Embryonic facial prominence (tissue), 1 donor: ENCODE data around the gene SBK3.
"Not testable (repeated sequence)": the region's sequence is repeated elsewhere in the genome, so short reads cannot be mapped to it uniquely, and the experiment has no call there.

ENCODE experiments used
- DNase-seq: peaks from one replicate; pipeline ENCODE4 v3.0.0-alpha.2; 2016; ENCODE audit errors: extremely low spot score

SBK3 gene

DNA sequence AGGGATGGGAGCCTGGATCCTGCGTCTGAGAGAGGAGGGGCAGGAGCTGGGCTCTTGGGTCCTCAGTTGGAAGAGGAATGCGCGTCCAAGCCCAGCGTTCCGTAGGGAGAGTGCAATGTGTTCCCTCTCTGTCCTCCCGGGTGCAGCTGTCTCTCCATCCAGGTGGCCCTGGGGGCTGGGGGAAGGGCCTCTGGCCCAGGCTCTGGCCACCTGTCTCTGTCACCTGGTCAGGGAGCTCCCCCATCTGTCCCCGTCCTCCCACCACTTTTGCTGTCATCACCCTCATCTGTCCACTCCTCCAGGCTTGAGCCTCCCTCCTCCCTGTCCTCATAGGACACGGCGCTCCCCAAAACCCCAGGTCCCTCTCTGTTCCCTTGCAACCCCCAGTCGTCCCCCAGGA lies 4.7 kb downstream of the SBK3 start:
- no peak for DNase-seq

GRCh38 chr19:55539090-55539984 lies 6.0 kb downstream of the SBK3 start:
- no peak for DNase-seq

DNA sequence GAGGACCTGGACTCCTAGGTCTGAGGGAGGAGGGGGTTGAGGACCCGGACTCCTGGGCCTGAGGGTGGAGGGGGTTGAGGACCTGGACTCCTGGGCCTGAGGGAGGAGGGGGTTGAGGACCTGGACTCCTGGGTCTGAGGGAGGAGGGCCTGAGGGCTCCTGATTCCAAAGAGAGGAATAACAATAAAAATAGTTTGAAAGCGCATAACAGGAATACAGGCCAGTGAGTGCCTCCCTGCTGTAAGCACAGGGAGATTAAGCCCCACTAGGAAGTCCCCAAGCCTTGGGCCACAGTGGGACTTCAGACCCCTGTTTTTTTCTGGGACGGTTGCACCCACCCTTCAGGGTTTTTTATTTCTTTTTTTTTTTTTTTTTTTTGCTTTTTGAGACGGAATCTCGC lies 7.2 kb downstream of the SBK3 start:
- DNase-seq: no peak

- DNase-seq: no peak
These were observed 7.6 kb downstream of the SBK3 start for GRCh38 chr19:55537741-55538111.

DNA sequence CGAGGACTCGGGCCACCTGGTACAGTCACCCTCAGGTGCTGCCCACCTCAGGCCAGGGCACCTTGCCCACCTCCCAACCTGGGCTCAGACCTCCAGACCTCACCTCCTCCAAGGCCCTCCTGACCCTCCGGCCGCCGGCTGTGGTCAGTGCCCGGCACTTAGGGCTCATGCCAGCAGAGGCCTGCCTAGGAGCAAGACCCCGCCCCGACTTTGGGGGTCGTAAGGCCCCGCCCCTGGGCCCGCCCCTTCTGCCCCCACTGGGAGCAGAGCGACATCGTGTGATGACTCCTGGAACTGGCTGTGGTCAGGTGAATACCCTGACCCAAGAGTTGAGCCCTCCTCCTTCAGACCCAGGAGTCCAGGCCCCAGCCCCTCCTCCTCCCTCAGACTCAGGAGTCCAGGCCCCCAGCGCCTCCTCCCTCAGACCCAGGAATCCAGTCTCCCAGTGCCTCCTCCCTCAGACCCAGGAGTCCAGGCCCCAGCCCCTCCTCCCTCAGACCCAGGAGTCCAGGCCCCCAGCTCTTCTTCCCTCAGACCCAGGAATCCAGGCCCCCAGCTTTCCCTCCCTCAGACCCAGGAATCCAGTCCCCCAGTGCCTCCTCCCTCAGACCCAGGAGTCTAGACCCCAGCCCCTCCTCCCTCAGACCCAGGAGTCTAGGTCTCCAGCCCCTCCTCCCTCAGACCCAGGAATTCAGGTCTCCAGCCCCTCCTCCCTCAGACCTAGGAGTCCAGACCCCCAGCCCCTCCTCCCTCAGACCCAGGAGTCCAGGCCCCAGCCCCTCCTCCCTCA lies 8.2 kb downstream of the SBK3 start, which contains the start of gene SBK2:
Gene SBK2, minus strand, starts transcription at position 183 of the 790 bp plus-strand sequence. CDS start 839 bp downstream, outside the sequence.
- DNase-seq: no peak

DNA sequence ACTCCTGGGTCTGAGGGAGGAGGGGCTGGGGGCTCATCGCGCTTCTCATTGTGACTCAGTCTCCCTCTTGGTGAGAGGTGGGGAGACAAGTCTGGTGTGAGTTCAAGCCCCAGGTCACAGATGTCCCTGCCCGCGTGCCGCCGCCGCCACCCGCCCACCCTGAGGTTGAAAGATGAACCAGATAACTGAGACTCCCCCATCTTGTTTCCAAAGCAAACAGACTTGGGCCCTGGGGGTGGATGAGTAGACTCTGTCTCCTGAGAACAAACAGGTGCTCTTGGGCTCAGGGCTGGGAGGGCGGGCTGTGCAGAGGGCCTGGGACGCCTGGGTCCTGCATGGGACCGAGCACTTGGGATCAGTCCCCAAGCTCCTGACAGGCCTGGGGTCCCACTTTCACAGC lies 9.0 kb downstream of the SBK3 start:
- DNase-seq: no peak

- DNase-seq: no peak
These were observed 9.4 kb downstream of the SBK3 start for GRCh38 chr19:55535965-55536350.

GRCh38 chr19:55535173-55535964 lies 10.0 kb downstream of the SBK3 start:
- no peak for DNase-seq

DNA sequence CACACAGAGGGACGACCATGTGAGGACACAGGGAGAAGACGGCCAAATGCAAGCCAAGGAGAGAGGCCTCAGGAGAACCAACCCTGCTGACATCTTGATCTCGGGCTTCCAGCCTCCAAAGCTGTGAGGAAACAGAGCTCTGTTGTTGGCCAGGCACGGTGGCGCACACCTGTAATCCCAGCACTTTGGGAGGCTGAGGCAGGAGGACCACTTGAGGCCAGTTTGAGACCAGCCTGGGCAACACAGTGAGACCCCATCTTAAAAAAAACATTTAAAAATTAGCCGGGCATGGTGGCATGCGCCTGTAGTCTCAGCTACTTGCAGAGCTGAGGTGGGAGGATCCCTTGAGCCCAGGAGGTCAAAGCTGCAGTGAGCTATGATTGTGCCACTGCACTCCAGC lies 11.1 kb downstream of the SBK3 start:
- not testable (repeated sequence) for DNase-seq

GRCh38 chr19:55530996-55531395 lies 14.3 kb downstream of the SBK3 start:
- DNase-seq: no peak

GRCh38 chr19:55529636-55530234 lies 15.6 kb downstream of the SBK3 start:
- no peak for DNase-seq

DNA sequence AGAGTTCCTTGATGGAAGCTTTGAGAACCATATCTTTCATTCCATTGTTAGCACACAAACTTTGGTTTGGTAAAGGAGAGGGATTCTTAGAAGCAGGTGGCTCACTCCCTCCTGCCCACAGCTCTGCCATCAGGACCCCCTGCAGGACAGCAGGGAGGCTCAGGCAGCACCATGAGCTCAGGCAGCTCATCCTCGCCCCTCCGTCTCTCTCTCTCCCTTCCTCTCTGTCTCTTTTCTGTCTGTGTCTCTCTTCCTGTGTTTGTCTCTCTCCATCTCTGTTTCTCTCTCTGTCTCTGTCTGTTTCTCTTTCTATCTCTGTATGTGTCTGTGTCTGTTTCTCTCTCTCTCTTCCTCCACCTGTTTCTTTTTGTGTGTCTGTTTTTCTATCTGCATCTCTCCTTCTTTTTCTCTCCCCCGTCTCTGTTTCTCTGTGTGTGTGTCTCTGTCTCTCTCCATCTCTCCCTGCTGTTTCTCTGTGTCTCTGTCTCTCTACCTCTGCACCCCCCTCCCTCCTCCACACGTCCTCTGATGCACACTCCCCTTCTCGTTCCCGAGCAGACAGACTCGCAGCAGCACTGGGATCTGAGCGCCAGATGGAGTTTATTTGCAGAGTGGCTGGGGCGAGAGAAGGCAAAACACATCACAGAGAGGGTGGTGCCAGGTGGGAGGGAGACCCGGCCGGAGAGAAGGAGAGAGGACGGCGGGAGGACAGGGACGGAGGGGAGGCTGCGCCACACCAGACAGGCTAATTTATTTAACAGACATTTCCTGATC lies 17.1 kb downstream of the SBK3 start:
- DNase-seq: no peak

GRCh38 chr19:55527197-55528029 lies 17.9 kb downstream of the SBK3 start:
- DNase-seq: no peak

DNA sequence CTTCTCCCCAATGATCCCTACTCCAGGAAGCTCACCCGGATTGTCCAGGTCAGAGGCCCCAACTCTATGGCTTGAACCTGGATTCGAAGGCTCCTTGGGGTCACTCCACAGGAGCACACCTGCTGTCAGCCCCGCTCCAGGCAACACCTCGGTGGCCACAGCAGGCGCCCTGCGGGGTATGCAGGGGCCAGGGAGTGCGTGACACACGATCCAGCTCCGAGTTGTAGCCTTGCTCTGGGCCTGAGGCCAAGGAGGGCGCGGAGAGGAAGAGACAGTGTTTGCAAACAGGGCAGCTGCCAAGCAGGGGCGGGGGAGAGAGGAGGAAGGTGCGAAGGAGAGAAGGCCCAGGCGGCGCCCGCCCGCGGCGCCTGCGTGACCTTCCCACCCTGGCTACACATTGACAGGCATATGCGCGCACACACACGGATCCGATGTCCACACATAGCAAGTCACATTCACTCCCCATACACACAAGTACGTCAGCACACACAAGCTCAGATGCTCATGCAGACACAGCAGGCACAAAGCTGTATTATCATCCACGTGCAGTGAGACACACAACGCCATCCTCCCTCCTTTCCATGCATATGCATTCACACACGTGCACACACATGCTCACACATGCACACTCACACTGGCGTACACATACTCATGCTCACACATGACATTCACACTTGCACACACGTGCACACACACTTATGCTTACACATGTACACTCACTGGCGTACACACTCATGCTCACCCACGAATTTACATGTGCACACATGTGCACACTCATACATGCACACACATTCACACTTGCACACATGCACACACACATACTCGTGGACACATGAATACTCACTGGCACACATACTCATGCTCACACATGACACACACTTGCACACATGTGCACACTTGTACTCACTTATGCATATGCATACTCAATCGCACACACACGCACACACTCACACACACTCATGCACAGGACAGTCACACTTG lies 18.8 kb downstream of the SBK3 start:
- no peak for DNase-seq

DNA sequence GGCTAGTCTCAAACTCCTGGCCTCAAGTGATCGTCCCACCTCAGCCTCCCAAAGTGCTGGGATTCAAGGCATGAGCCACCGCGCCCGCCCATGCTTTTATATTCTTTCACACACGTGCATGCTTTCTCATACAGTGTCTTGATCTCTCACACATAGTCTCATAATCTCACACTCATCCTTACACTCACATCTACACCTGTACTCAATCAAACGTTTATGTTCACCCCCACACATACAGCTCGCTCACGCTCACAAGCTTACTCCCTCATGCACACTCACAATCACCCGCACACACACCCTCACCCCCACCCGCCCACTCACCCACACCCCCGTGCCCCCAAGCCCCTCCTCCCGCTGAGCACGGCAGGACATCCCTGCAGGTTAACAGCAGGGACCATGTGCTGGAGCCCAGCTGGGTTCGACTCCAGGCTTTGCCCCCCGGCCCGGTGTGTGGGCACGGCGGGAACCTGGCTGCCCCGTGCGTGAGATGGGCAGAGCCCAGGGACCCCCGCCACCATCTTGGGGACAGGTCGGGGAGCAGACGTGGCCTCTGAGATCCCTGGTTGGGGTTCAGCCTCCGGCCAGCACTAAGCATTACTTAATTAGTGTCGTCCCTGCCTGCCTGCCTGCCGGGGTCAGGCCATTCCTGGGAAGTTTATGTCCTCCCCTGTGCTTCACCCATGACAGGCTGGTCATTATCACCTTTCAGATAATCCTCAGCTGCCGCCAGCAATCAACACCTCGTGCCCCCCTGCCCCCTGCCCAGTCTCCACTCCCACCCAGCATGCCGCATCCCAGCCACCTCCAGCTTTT lies 19.8 kb downstream of the SBK3 start:
- no peak for DNase-seq

DNA sequence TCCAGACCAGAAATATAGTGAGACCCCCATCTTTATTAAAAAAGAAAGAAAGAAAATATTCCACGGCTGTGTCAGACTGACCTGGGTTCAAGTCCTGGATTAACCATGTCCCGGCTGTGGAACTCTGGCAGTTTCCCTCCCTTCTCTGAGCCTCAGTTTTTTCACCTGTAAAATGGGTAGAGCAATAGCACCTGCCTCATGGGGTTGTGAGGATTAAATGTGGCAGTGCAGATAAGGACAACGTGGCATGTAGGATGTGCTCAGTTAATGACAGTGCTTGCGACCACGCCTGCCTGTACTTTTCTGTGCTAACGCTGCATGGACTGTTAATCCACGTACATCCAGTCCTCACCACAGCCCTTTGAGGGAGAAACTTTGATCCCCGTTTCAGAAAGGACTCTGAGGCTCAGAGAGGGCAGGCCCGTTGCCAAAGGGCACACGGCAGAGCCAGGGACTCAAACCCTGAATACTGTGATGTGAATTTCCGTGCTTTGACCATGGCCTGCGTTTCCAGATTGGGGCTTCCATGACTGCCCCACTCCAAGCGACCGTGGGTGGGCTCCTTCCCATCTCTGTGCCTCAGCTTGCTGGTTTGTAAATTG lies 24.6 kb downstream of the SBK3 start:
- no peak for DNase-seq
